ENCODE measurements around the gene KLF13.
A peak's percentile ranks its signal among the peaks of the same experiment; 100 is the strongest.

KLF13 gene

GRCh38 chr15:31396881-31397560 is 70.4 kb downstream of the KLF13 start:
- H3K4me3 Mint-ChIP-seq, result no peak overlapping the region
- H3K27me3 Mint-ChIP-seq, result no peaks in the 10 kb centered on the region
- no peaks in the 10 kb centered on the region for H3K36me3 Mint-ChIP-seq
- no peak overlapping the region for H3K27ac Mint-ChIP-seq
- H3K4me1 Mint-ChIP-seq, result peaks cover 31% of the 10 kb centered on the region
- no peaks in the 10 kb centered on the region for H3K9me3 Mint-ChIP-seq

GRCh38 chr15:31397851-31398661 is 71.4 kb downstream of the KLF13 start:
- Mint-ChIP-seq H3K27me3 (no peaks in the 10 kb centered on the region), H3K36me3 (no peaks in the 10 kb centered on the region), H3K4me1 (peaks cover 31% of the 10 kb centered on the region), H3K27ac (no peak overlapping the region), H3K4me3 (no peak overlapping the region), H3K9me3 (no peaks in the 10 kb centered on the region)

- no peaks in the 10 kb centered on the region for H3K27me3 Mint-ChIP-seq
- peaks cover 25% of the 10 kb centered on the region for H3K4me1 Mint-ChIP-seq
- H3K36me3 Mint-ChIP-seq, result no peaks in the 10 kb centered on the region
- no peaks in the 10 kb centered on the region for H3K9me3 Mint-ChIP-seq
- no peak overlapping the region for H3K27ac Mint-ChIP-seq
- H3K4me3 Mint-ChIP-seq, result no peak overlapping the region
Measured at GRCh38 chr15:31398677-31399301, 72.2 kb downstream of the KLF13 start.

- no peak overlapping the region for H3K4me3 Mint-ChIP-seq
- H3K27ac Mint-ChIP-seq, result no peak overlapping the region
Measured at GRCh38 chr15:31399544-31400171, 73.0 kb downstream of the KLF13 start.

GRCh38 chr15:31400222-31400927 is 73.7 kb downstream of the KLF13 start:
- Mint-ChIP-seq H3K27ac (peak overlapping the region; percentile 8), H3K36me3 (no peaks in the 10 kb centered on the region), H3K27me3 (no peaks in the 10 kb centered on the region), H3K4me3 (no peak overlapping the region), H3K9me3 (no peaks in the 10 kb centered on the region), H3K4me1 (peaks cover 31% of the 10 kb centered on the region)

More at GRCh38 chr15:31399544-31400171, 73.0 kb downstream of the KLF13 start:
- Mint-ChIP-seq H3K27me3 (no peaks in the 10 kb centered on the region), H3K9me3 (no peaks in the 10 kb centered on the region), H3K36me3 (no peaks in the 10 kb centered on the region), H3K4me1 (peaks cover 24% of the 10 kb centered on the region)

GRCh38 chr15:31401282-31401681 is 74.6 kb downstream of the KLF13 start:
- Mint-ChIP-seq H3K9me3 (no peaks in the 10 kb centered on the region), H3K4me1 (peaks cover 37% of the 10 kb centered on the region), H3K4me3 (no peak overlapping the region), H3K27ac (no peak overlapping the region), H3K27me3 (no peaks in the 10 kb centered on the region), H3K36me3 (peaks cover 3% of the 10 kb centered on the region)

- Mint-ChIP-seq H3K27ac (no peak overlapping the region), H3K4me1 (peaks cover 38% of the 10 kb centered on the region), H3K36me3 (peaks cover 4% of the 10 kb centered on the region)
Measured at GRCh38 chr15:31402003-31402402, 75.4 kb downstream of the KLF13 start.

GRCh38 chr15:31402511-31403056 is 75.9 kb downstream of the KLF13 start:
- Mint-ChIP-seq H3K4me3 (no peak overlapping the region), H3K4me1 (peaks cover 38% of the 10 kb centered on the region), H3K27me3 (no peaks in the 10 kb centered on the region), H3K36me3 (peaks cover 6% of the 10 kb centered on the region), H3K27ac (no peak overlapping the region), H3K9me3 (peaks cover 4% of the 10 kb centered on the region)

More at GRCh38 chr15:31402003-31402402, 75.4 kb downstream of the KLF13 start:
- H3K9me3 Mint-ChIP-seq, result peaks cover 2% of the 10 kb centered on the region
- H3K4me3 Mint-ChIP-seq, result no peak overlapping the region
- H3K27me3 Mint-ChIP-seq, result no peaks in the 10 kb centered on the region

GRCh38 chr15:31403096-31403495 is 76.5 kb downstream of the KLF13 start:
- Mint-ChIP-seq H3K9me3 (peaks cover 4% of the 10 kb centered on the region), H3K4me1 (peaks cover 33% of the 10 kb centered on the region), H3K4me3 (no peak overlapping the region), H3K36me3 (peaks cover 6% of the 10 kb centered on the region), H3K27ac (peak overlapping the region; percentile 24), H3K27me3 (no peaks in the 10 kb centered on the region)

GRCh38 chr15:31403606-31404005 is 77.0 kb downstream of the KLF13 start:
- Mint-ChIP-seq H3K4me1 (peaks cover 29% of the 10 kb centered on the region), H3K27ac (no peak overlapping the region), H3K9me3 (peaks cover 7% of the 10 kb centered on the region), H3K4me3 (no peak overlapping the region), H3K27me3 (no peaks in the 10 kb centered on the region), H3K36me3 (peaks cover 8% of the 10 kb centered on the region)

GRCh38 chr15:31404345-31404744 is 77.7 kb downstream of the KLF13 start:
- Mint-ChIP-seq H3K36me3 (peaks cover 12% of the 10 kb centered on the region), H3K27ac (no peak overlapping the region), H3K4me3 (no peak overlapping the region), H3K9me3 (peaks cover 10% of the 10 kb centered on the region), H3K4me1 (peaks cover 29% of the 10 kb centered on the region), H3K27me3 (no peaks in the 10 kb centered on the region)

- peak overlapping the region; percentile 92 for H3K27ac Mint-ChIP-seq
- H3K4me3 Mint-ChIP-seq, result peak overlapping the region; percentile 61
- peaks cover 19% of the 10 kb centered on the region for H3K4me1 Mint-ChIP-seq
- no peaks in the 10 kb centered on the region for H3K27me3 Mint-ChIP-seq
- H3K36me3 Mint-ChIP-seq, result peaks cover 12% of the 10 kb centered on the region
- H3K9me3 Mint-ChIP-seq, result peaks cover 10% of the 10 kb centered on the region
Measured at GRCh38 chr15:31405200-31405920, 78.7 kb downstream of the KLF13 start.

- Mint-ChIP-seq H3K4me1 (peaks cover 18% of the 10 kb centered on the region), H3K4me3 (no peak overlapping the region), H3K9me3 (peaks cover 10% of the 10 kb centered on the region), H3K27ac (no peak overlapping the region), H3K27me3 (no peaks in the 10 kb centered on the region), H3K36me3 (peaks cover 12% of the 10 kb centered on the region)
Measured at GRCh38 chr15:31407376-31407775, 80.7 kb downstream of the KLF13 start.

GRCh38 chr15:31407851-31408250 is 81.2 kb downstream of the KLF13 start:
- Mint-ChIP-seq H3K4me1 (peaks cover 21% of the 10 kb centered on the region), H3K9me3 (peaks cover 10% of the 10 kb centered on the region)

More at GRCh38 chr15:31407851-31408250, 81.2 kb downstream of the KLF13 start:
- no peak overlapping the region for H3K27ac Mint-ChIP-seq
- no peak overlapping the region for H3K4me3 Mint-ChIP-seq
- H3K36me3 Mint-ChIP-seq, result peaks cover 12% of the 10 kb centered on the region
- no peaks in the 10 kb centered on the region for H3K27me3 Mint-ChIP-seq
